Endothelial cell of umbilical vein (primary cell): Measurements from ENCODE around the gene P2RY8. TPM values are rescaled to one million over a fixed set of nuclear protein-coding genes. Genes with fewer than 3 reads are reported as not detected.

Experiments
- BruUV-seq: library from RNA; stranded (reverse); fragments of 400-500 nt; replicated peaks from 2 replicates; lab custom pipeline; 2021; lab: Mats Ljungman, UMichigan
- CTCF ChIA-PET: fragments of 300-600, 350-600 bp; sonication (Branson Sonifier 250); formaldehyde crosslinking; loops from one replicate; lab custom pipeline; 2021; ENCODE audit warnings: antibody characterized with exemption, inconsistent platforms; lab: Charles Lee
- POLR2A ChIA-PET: fragments of 300-600, 350-600 bp; sonication (Branson Sonifier 250); formaldehyde crosslinking; loops from one replicate; lab custom pipeline; 2021; ENCODE audit warnings: antibody characterized with exemption, inconsistent platforms; lab: Charles Lee
- DNase-seq: peaks from one replicate; pipeline ENCODE4 v3.0.0-alpha.2; 2011; ENCODE audit warnings: low read depth, low spot score
- FAIRE-seq: peaks from 2 replicates; lab custom pipeline; 2011; peaks lifted over from hg19 to GRCh38; lab: Jason Lieb, UNC
- H2AFZ ChIP-seq: 2 replicates; pipeline ENCODE4 v1.6.0; 2012; ENCODE audit warnings: low read depth, low read length, control low read depth, inconsistent platforms
- H3K27ac ChIP-seq: 2 replicates; pipeline ENCODE4 v1.5.1; 2011; ENCODE audit warnings: low read depth, mild to moderate bottlenecking, control low read depth, low read length, moderate library complexity; ENCODE audit not compliant: insufficient read depth
- H3K27me3 ChIP-seq, 2 experiments: 2 replicates each; pipeline versions ENCODE4 v1.6.0 to v1.6.1; 2011; ENCODE audit warnings: low read length in 2 of 2, mixed read lengths in 1 of 2; ENCODE audit not compliant: control insufficient read depth in 2 of 2, insufficient read depth in 2 of 2
- H3K36me3 ChIP-seq, 2 experiments: 2 replicates in 1 of 2; 3 replicates in 1 of 2; pipeline ENCODE4 v1.5.1; 2011; ENCODE audit warnings: low read length in 2 of 2, mild to moderate bottlenecking in 1 of 2, moderate library complexity in 1 of 2; ENCODE audit not compliant: control insufficient read depth in 2 of 2, insufficient read depth in 2 of 2; ENCODE audit errors: extremely low read depth in 1 of 2
- H3K4me1 ChIP-seq: 3 replicates; pipeline ENCODE4 v1.5.1; 2011; ENCODE audit warnings: mild to moderate bottlenecking, low read length; ENCODE audit not compliant: control insufficient read depth, insufficient read depth; ENCODE audit errors: extremely low read depth
- H3K4me2 ChIP-seq: 2 replicates; pipeline ENCODE4 v1.6.1; 2011; ENCODE audit warnings: low read length, control low read depth, mixed read lengths; ENCODE audit not compliant: insufficient read depth
- H3K4me3 ChIP-seq, 3 experiments: fragments of 200-600 bp in 1 of 3; sonication (generic), shearing (Covaris generic) in 1 of 3; replicated peaks in 1 of 3; 2 replicates each; pipeline ENCODE4 v1.5.1; 2011 to 2016; ENCODE audit warnings: control low read depth in 3 of 3, low read length in 3 of 3, mild to moderate bottlenecking in 2 of 3, inconsistent platforms in 1 of 3, low read depth in 1 of 3, moderate library complexity in 1 of 3; ENCODE audit not compliant: insufficient read depth in 1 of 3
- H3K79me2 ChIP-seq: 2 replicates; pipeline ENCODE4 v1.6.0; 2012; ENCODE audit warnings: low read length, inconsistent platforms; ENCODE audit not compliant: control insufficient read depth, insufficient read depth
- H3K9ac ChIP-seq: replicated peaks from 2 replicates; pipeline ENCODE3; 2011; ENCODE audit warnings: low read length, control low read depth; ENCODE audit not compliant: insufficient read depth; ENCODE audit errors: extremely low read depth
- H3K9me1 ChIP-seq: replicated peaks from 3 replicates; pipeline ENCODE4 v1.6.0; 2011; ENCODE audit warnings: mild to moderate bottlenecking, low read length; ENCODE audit not compliant: control insufficient read depth, insufficient read depth; ENCODE audit errors: extremely low read depth
- H3K9me3 ChIP-seq: replicated peaks from 2 replicates; pipeline ENCODE4 v1.5.1; 2012; ENCODE audit warnings: low read length, inconsistent platforms; ENCODE audit not compliant: control insufficient read depth, insufficient read depth
- H4K20me1 ChIP-seq: replicated peaks from 2 replicates; pipeline ENCODE3; 2011; ENCODE audit warnings: mild to moderate bottlenecking, low read length; ENCODE audit not compliant: control insufficient read depth, insufficient read depth; ENCODE audit errors: extremely low read depth
- CTCF ChIP-seq, 2 donors: IDR thresholded peaks; 1 replicate in 1 of 2; 2 replicates in 1 of 2; pipeline ENCODE4 v1.5.1; 2011; ENCODE audit warnings: low read length in 2 of 2, mild to moderate bottlenecking in 2 of 2, moderate library complexity in 2 of 2, control low read depth in 1 of 2, inconsistent platforms in 1 of 2, low read depth in 1 of 2; ENCODE audit not compliant: insufficient read depth in 1 of 2; ENCODE audit errors: extremely low read depth in 1 of 2
- EZH2 ChIP-seq: IDR thresholded peaks from 2 replicates; pipeline ENCODE4 v1.6.1; 2012; ENCODE audit warnings: borderline replicate concordance, low read depth, mild to moderate bottlenecking, moderate library complexity, low read length, inconsistent platforms; ENCODE audit not compliant: severe bottlenecking
- FOS ChIP-seq: IDR thresholded peaks from 2 replicates; pipeline ENCODE4 v1.6.1; 2011; ENCODE audit warnings: mild to moderate bottlenecking, low read length, moderate library complexity, borderline replicate concordance; ENCODE audit not compliant: insufficient read depth
- GATA2 ChIP-seq: IDR thresholded peaks from 2 replicates; pipeline ENCODE4 v1.7.0; 2011; ENCODE audit warnings: low read depth, mild to moderate bottlenecking, moderate library complexity, mixed read lengths, low read length; ENCODE audit not compliant: insufficient read length, insufficient read depth
- JUN ChIP-seq: IDR thresholded peaks from 2 replicates; pipeline ENCODE4 v1.6.1; 2011; ENCODE audit warnings: borderline replicate concordance, low read depth; ENCODE audit not compliant: insufficient read length, insufficient read depth
- MAX ChIP-seq: IDR thresholded peaks from 2 replicates; pipeline ENCODE4 v1.6.1; 2011; ENCODE audit not compliant: insufficient read depth, insufficient read length
- MYC ChIP-seq: IDR thresholded peaks from one replicate; pipeline ENCODE4 v1.6.1; 2011; ENCODE audit warnings: mild to moderate bottlenecking, low read depth, low read length
- POLR2A ChIP-seq: IDR thresholded peaks from 2 replicates; pipeline ENCODE4 v1.6.1; 2012; ENCODE audit warnings: low read depth, mild to moderate bottlenecking, control low read depth, low read length
- POLR2AphosphoS5 ChIP-seq: IDR thresholded peaks from 2 replicates; pipeline ENCODE4 v1.6.1; 2012; ENCODE audit warnings: low read depth, mild to moderate bottlenecking, control low read depth, low read length, moderate library complexity; ENCODE audit not compliant: insufficient read depth
- dilution Hi-C: fragments of 300-500 bp; cut with MboI; formaldehyde crosslinking; loops from one replicate; pipeline ENCODE4 v1.15.0; 2019; ENCODE audit warnings: low sequenced_read_pairs; ENCODE audit not compliant: extremely low pct_ligation_motif_present
- intact Hi-C: fragments of 100-400 bp; cut with micrococcal nuclease; formaldehyde crosslinking; loops from one replicate; pipeline ENCODE4 v1.10.0; 2022
- polyA plus RNA-seq, 4 experiments: library from polyadenylated mRNA; depleted of rRNA in 3 of 4; stranded (reverse) in 3 of 4; unstranded in 1 of 4; fragments of >200 nt; gene quantifications; 2 replicates each; pipeline versions ENCODE4 v1.2.1 to v1.2.3, GENCODE V29; 2011 to 2012; ENCODE audit warnings: missing spikeins in 1 of 4
- total RNA-seq: library from RNA; stranded (reverse); gene quantifications from 2 replicates; pipeline ENCODE4 v1.2.3, GENCODE V29; 2021

Gene P2RY8
- total and polyA plus RNA-seq, 2 donors (not counting 3 experiments of a cell fraction or from before 2014, with no cell fraction given) = not detected

GRCh38 chrX:1477801-1478458, 59.1 kb downstream of the P2RY8 start:
- no peak for DNase-seq
- no peak overlapping the region for H3K4me2 ChIP-seq
- CTCF ChIA-PET = no interaction called here
- no peak for FAIRE-seq
- H3K36me3 ChIP-seq = no peaks in the 10 kb centered on the region
- no TSS peak for BruUV-seq
- intact Hi-C loops = no loop called here
- POLR2A ChIA-PET = no interaction called here
- dilution Hi-C loops = no loop called here
- H2AFZ ChIP-seq = no peak overlapping the region
- no peak overlapping the region for H3K4me3 ChIP-seq
- H3K4me1 ChIP-seq = peaks cover 6% of the 10 kb centered on the region
- H4K20me1 ChIP-seq = no peaks in the 10 kb centered on the region
- no peak overlapping the region for H3K9ac ChIP-seq
- no peaks in the 10 kb centered on the region for H3K27me3 ChIP-seq
- H3K9me1 ChIP-seq = no peaks in the 10 kb centered on the region
- no peaks in the 10 kb centered on the region for H3K9me3 ChIP-seq
- TF ChIP-seq MYC = no peak
- TF ChIP-seq POLR2AphosphoS5 = no peak
- TF ChIP-seq EZH2 = no peak
- no peak for TF ChIP-seq MAX
- TF ChIP-seq FOS = no peak
- H3K79me2 ChIP-seq = no peaks in the 10 kb centered on the region
- H3K27ac ChIP-seq = no peak overlapping the region

GRCh38 chrX:1477229-1477628, 59.8 kb downstream of the P2RY8 start:
- Histone ChIP-seq H3K9ac (no peak overlapping the region), H3K9me3 (no peaks in the 10 kb centered on the region), H3K4me2 (no peak overlapping the region), H3K79me2 (no peaks in the 10 kb centered on the region), H3K4me3 (no peak overlapping the region), H3K27ac (no peak overlapping the region), H4K20me1 (no peaks in the 10 kb centered on the region), H2AFZ (no peak overlapping the region), H3K4me1 (peaks cover 6% of the 10 kb centered on the region), H3K9me1 (no peaks in the 10 kb centered on the region), H3K27me3 (no peaks in the 10 kb centered on the region), H3K36me3 (no peaks in the 10 kb centered on the region)
- dilution Hi-C loops = no loop called here
- no peak for DNase-seq
- no TSS peak for BruUV-seq
- POLR2A ChIA-PET = no interaction called here
- FAIRE-seq = no peak
- TF ChIP-seq EZH2 (no peak), MYC (no peak), GATA2 (no peak), FOS (no peak), POLR2A (no peak), CTCF (IDR thresholded peaks at IDR 0.05; ENCODE audit: extremely low read depth in 1 of 2, insufficient read depth in 1 of 2, low read depth in 1 of 2, low read length in 2 of 2) (no peak), MAX (no peak), POLR2AphosphoS5 (no peak), JUN (no peak)
- intact Hi-C loops = no loop called here
- CTCF ChIA-PET = no interaction called here
